HG03175 (cell line): ENCODE data around the gene C4BPA.

Source experiments
- ATAC-seq: cut with Tn5 transposase; IDR thresholded peaks from one replicate; pipeline ENCODE4 v1.9.1; 2021; ENCODE audit warnings: mild to moderate bottlenecking, moderate library complexity; ENCODE audit not compliant: unreplicated experiment

The C4BPA gene

GRCh38 chr1:207112616-207113296 lies 8.7 kb downstream of the C4BPA start:
- ATAC-seq: no peak

GRCh38 chr1:207115269-207115668 lies 11.2 kb downstream of the C4BPA start:
- ATAC-seq: no peak

GRCh38 chr1:207124389-207124788 lies 20.4 kb downstream of the C4BPA start:
- no peak for ATAC-seq

GRCh38 chr1:207128336-207128921 lies 24.4 kb downstream of the C4BPA start:
- no peak for ATAC-seq

- no peak for ATAC-seq
Measured at GRCh38 chr1:207129053-207129452, 25.0 kb downstream of the C4BPA start.

- ATAC-seq: no peak
Measured at GRCh38 chr1:207130252-207131036, 26.4 kb downstream of the C4BPA start.

- ATAC-seq: no peak
Measured at GRCh38 chr1:207131163-207131562, 27.1 kb downstream of the C4BPA start.

- no peak for ATAC-seq
Measured at GRCh38 chr1:207134581-207134980, 30.5 kb downstream of the C4BPA start.

- no peak for ATAC-seq
Measured at GRCh38 chr1:207139616-207140015, 35.6 kb downstream of the C4BPA start.

GRCh38 chr1:207140536-207140935 lies 36.5 kb downstream of the C4BPA start:
- no peak for ATAC-seq

GRCh38 chr1:207145401-207146058 lies 41.5 kb downstream of the C4BPA start:
- no peak for ATAC-seq

GRCh38 chr1:207151920-207152319 lies 47.9 kb downstream of the C4BPA start:
- no peak for ATAC-seq

- ATAC-seq: no peak
Measured at GRCh38 chr1:207152792-207153468, 48.9 kb downstream of the C4BPA start.

- no peak for ATAC-seq
Measured at GRCh38 chr1:207155028-207155427, 51.0 kb downstream of the C4BPA start.

- no peak for ATAC-seq
Measured at GRCh38 chr1:207156095-207156494, 52.1 kb downstream of the C4BPA start.

GRCh38 chr1:207156826-207157225 lies 52.8 kb downstream of the C4BPA start:
- ATAC-seq: no peak

GRCh38 chr1:207164086-207164485 lies 60.1 kb downstream of the C4BPA start:
- ATAC-seq: no peak

- no peak for ATAC-seq
Measured at GRCh38 chr1:207172321-207172720, 68.3 kb downstream of the C4BPA start.

GRCh38 chr1:207172885-207173284 lies 68.9 kb downstream of the C4BPA start:
- no peak for ATAC-seq

GRCh38 chr1:207173396-207173795 lies 69.4 kb downstream of the C4BPA start:
- no peak for ATAC-seq

GRCh38 chr1:207174913-207175312 lies 70.9 kb downstream of the C4BPA start:
- no peak for ATAC-seq
